WTC11 (cell line): ENCODE measurements around the gene ZNF680.

ENCODE experiments used
- ATF3 ChIP-seq: sonication (generic); formaldehyde crosslinking; conservative IDR thresholded peaks from 2 replicates; pipeline ENCODE4 v1.8.1; 2022; ENCODE audit warnings: mild to moderate bottlenecking, missing genetic modification reagents
- CTCF ChIP-seq: fragments of 200-600 bp; IDR thresholded peaks from 2 replicates; pipeline ENCODE4 v1.8.0; 2022; ENCODE audit warnings: antibody characterized with exemption
- ESRRA ChIP-seq: sonication (generic); formaldehyde crosslinking; IDR thresholded peaks from 2 replicates; pipeline ENCODE4 v1.8.1; 2022; ENCODE audit warnings: mild to moderate bottlenecking, missing genetic modification reagents, borderline replicate concordance
- IRF2 ChIP-seq: sonication (generic); formaldehyde crosslinking; IDR thresholded peaks from 2 replicates; pipeline ENCODE4 v1.8.0; 2022; ENCODE audit warnings: low read depth, missing genetic modification reagents, borderline replicate concordance
- JUN ChIP-seq: sonication (generic); formaldehyde crosslinking; IDR thresholded peaks from 2 replicates; pipeline ENCODE4 v1.8.0; 2023; ENCODE audit warnings: mild to moderate bottlenecking, missing genetic modification reagents
- MAX ChIP-seq: sonication (generic); formaldehyde crosslinking; IDR thresholded peaks from 2 replicates; pipeline ENCODE4 v1.8.0; 2022; ENCODE audit warnings: mild to moderate bottlenecking, missing genetic modification reagents
- NFYB ChIP-seq: sonication (generic); formaldehyde crosslinking; conservative IDR thresholded peaks from 2 replicates; pipeline ENCODE4 v1.8.0; 2022; ENCODE audit warnings: low read depth, missing genetic modification reagents
- SP1 ChIP-seq: sonication (generic); formaldehyde crosslinking; conservative IDR thresholded peaks from 2 replicates; pipeline ENCODE4 v1.8.1; 2022; ENCODE audit warnings: missing genetic modification reagents
- ZBTB21 ChIP-seq: sonication (generic); formaldehyde crosslinking; IDR thresholded peaks from 2 replicates; pipeline ENCODE4 v1.8.1; 2023; ENCODE audit warnings: mild to moderate bottlenecking, missing genetic modification reagents, borderline replicate concordance

GRCh38 chr7:64603271-64603670 is 40.4 kb upstream of the ZNF680 start:
- TF ChIP-seq JUN (CRISPR knock-in tag) (no peak), CTCF (no peak), IRF2 (CRISPR knock-in tag) (no peak), ZBTB21 (no peak), ESRRA (CRISPR knock-in tag) (no peak), MAX (CRISPR knock-in tag) (no peak), NFYB (CRISPR knock-in tag) (no peak), ATF3 (CRISPR knock-in tag) (no peak), SP1 (no peak)
